Hypothalamus (tissue), 51 donors: ENCODE results near the gene NR2C2.

Experiments
- DNase-seq, 51 donors: peaks; one replicate each; lab custom pipeline; 2025; lab: John Stamatoyannopoulos, UW

The NR2C2 gene

DNA sequence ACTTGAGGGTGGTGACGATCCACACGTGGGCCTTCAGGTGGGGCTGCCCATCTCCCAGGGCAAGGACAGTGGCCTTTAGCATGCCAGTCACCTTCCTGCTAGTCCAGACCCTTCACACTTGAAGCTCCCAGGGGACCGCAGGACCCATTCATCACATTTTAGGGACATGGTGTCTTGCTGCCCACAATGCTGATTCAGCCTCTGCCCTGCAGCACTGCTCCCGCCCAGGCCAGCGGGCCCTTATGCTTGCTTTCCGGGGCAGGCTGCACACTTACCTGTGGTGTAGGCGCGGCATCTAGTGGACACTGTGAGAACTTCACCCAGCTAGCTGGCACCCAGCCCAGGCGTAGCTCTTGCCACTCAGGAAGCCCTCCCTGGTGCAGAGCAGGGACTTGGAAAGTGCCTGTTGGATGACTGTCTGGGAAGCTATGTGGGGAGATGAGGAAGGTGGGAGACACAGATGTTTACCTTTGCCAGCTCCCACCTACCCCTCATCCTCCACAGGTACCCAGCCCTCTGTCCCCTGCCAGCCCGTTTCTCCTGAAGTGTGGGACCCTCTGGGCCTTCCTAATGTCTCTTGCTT, 26.3 kb upstream of the NR2C2 start:
- peak; percentile 4 to 91 (median 71) for DNase-seq

DNA sequence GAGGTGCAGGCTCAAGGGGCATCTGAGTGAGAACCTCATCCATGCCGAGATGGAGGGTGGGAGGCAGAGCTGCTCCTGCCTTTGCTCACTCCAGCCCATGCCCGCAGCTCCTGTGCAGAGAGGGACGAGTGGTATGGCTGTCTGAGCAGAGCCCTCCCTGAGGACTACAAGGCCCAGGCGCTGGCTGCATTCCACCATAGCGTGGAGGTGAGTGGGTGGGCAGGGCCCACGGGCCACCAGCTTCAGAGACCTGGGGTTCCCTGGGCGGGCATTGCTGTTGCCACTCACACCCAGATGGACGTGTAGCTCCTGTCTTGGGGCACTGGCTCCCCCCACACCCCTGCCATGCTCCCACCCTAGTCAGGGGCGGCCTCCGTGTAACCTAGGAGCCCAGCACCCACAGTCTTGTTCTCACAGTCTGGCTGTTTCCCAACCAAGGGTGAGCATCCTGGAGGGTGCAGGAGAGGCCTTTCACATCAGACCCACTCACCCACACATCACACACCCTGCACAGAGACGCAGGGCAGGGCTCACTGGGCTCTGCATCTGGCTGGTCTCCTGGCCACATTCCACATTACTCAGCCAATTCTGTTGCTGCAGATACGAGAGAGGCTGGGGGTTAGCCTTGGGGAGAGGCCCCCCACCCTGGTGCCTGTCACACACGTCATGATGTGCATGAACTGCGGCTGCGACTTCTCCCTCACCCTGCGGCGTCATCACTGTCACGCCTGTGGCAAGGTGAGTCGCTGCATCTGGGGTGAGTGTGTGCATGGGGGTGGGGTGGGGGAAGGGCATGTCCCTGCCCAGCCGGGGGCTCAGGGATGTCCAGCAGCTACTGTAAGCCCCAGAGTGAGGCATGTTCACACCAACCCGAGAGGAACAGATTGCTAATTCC, 25.3 kb upstream of the NR2C2 start:
- DNase-seq = no peak

DNA sequence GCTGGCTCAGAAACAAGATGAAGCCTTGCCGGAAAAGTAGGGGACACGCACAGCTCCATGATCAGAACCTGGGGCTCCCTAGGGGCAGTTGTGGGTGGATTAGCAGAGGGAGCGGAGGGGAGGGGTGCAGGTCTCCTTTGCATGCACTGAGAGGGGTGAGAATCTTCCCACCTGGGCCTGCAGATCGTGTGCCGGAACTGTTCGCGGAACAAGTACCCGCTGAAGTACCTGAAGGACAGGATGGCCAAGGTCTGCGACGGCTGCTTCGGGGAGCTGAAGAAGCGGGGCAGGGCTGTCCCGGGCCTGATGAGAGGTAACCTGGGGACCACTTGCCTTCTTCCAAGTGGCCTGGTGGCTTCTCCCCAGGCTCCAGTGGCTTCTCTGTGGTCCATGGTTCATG, 24.5 kb upstream of the NR2C2 start:
- DNase-seq = no peak

DNA sequence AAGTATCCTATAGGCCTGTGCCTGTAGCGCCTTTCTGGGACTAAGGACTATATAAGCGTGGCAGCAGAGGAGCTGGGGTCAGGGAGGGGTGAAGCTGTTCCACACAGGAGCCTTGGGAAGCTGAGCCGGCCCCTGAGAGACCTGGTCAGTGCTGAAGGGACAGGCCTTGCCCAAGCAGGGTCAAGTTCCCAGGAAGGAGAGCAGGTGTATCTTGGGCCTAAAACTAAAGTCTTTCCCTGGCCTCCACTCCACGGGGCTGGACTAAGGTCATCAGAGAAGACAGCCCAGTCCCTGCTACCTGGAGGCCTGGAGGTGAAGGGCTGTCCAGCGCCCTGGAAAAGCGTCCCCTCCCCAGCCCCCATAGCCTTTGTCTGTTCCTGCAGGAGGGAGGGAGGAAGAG, 23.9 kb upstream of the NR2C2 start:
- DNase-seq = no peak

DNA sequence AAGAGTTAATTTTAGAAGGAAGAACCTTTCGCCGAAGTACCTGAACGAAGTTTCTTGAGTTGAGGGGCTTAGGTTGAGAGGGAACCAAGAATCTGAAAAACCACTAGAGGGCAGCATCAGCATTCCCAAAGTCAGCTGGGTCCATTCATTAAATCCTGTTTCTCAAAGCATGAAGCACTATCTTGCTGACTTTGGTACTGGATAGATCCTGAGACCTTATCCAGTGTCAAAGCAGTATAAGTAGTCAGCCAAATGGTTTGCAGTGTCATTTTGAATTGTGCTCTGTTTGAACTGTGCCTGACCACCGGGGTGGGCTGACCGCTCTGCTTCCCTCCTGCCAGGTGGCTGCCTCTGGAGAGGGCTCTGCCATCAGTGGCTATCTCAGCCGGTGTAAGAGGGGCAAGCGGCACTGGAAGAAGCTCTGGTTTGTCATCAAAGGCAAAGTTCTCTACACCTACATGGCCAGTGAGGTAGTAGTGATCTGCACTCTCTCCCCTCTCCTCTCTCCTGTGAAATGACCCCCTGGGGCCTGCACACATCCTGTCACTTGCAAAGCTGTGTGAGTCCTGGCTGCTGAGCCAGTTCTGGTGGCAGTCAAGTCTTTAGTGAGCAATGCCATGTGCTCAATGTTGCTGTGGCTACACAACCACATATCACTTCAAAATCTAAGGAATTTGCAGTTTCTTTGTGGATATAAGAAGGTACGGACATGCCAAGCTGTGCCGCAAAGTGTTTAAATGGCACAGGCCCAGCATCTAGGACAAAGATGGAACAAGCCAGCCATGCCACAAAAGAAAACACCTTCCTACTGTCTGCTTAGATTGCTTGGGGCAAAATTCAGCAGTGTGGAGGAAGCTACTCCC, 21.4 kb upstream of the NR2C2 start:
- DNase-seq = peak in 17 of 51 donors; percentile 3 to 61 (median 11)

DNA sequence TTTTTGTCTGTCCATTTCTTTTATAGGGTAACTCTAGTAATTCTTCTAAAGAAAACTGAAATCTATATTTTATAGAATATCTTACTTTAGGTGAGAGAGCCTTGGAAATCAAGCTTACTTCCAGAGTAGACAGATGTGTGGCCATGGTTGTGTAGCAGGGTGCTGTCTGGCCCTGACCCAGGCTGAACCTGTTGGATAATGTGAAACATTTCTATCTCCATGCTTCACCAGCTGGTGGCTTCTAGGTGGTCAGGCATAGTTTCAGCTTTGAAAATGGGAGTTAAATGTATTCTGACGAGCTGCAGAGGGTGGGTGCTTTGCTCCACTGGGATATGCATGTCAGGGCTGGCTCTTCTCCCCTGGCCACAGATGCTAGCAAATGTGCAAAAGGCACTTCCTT, 20.8 kb upstream of the NR2C2 start:
- DNase-seq = no peak

DNA sequence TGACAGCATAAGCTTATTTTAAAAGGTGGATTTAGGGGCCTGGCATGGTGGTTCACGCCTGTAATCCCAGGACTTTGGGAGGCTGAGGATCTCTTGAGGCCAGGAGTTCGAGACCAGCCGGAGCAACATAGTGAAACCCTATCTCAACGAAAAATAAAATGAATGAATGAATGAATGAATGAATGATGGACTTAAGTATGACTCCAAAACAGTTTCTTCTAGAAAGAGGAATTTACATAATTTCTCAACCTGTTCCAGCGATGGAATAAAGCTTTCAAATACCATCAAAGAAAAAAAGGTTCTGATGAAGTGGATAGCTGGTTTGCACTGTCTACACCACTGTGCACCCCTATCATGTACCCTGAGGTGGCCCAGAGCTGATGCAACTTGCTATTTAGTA, 20.1 kb upstream of the NR2C2 start:
- DNase-seq = no peak

DNA sequence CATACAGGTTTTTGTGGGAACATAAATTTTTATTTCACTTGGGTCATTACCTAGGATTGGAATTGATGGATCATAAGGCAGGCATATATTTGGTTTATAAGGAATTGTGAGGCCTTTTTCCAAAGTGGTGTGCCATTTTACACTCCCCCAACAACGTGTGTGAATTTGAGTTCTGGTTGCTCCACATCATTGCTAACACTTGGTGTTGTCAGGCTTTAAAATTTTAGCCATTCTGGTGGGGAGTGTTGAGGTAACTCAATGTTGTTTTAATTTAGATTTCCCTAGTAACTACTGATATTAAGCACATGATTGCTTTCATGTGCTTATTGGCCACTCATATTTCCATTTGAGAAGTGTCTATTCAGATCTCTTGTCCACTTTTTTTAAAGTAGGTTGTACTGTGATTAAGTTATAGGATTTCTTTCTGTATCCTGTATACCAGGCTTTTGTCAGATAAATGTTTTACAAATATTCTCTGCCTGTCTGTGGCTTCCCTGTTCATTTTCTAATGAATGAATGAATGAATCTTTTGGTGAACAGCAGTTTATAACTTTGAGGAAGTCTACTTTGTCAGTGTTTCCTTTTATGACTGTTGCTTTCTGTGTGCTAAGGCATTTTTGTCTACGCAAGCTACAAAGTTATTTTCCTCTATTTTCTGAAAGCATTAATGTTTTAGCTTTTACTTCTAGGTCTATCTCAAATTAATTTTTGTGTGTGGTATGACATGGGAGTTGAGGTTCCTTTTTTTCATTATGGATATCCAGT, 17.9 kb upstream of the NR2C2 start:
- no peak for DNase-seq

DNA sequence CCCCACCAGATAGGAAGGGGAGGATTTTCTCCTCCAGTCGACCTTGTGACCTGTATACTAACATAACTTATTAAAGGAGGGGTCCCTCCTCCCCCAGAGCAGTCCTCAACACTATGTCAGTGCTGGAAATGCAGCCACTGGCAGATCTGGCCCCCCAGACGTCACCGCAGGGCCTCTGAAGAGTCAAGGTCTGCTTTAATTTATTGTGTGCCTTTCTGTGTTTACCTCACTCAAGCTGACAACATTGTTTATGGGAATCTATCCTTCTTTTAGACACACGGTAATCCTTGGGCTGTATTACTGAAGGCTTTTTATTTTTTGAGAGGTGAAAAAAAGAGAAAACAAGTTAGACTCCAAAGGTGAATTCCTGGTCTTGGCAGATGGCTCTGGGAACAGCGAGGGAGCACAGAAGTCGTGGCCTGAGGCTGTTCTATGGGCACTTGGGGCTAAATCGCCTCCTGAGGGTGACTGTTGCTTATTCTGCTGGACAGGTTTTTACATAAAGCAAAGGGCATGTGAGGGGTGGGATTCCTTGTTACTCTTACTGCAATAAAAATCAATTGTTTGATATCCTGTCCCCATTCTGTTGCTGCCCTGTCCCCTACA, 13.5 kb upstream of the NR2C2 start:
- DNase-seq = no peak

DNA sequence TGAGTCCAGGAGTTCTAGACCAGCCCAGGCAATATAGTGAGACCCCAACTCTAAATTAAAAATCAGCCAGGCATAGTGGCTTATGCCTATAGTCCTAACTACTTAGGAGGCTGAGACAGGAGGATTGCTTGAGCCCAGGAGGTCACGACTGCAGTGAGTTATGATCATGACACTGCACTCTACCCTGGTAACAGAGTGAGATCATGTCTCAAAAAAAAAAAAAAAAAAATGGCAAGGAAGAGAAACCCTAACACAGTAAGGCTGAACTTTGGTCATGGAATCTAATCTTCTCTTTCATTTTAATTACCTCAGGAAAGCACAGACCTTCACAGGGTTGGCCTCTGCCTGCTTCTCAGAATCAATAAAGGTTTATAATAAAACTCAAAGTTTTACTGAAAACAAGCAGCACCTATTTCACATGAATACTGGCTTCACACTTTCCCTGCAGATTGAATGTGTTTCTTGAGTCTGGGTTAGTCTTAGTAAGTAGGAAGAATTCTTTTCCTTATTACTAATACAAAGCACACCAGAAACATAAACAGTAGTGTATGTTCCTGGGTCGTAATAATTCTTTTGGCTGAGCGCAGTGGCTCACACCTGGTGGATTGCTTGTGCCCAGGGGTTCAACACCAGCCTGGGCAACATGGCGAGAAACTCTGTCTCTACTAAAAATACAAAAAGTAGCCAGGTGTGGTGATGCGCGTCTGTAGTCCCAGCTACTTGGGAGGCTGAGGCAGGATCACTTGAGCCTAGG, 11.6 kb upstream of the NR2C2 start:
- DNase-seq = no peak

DNA sequence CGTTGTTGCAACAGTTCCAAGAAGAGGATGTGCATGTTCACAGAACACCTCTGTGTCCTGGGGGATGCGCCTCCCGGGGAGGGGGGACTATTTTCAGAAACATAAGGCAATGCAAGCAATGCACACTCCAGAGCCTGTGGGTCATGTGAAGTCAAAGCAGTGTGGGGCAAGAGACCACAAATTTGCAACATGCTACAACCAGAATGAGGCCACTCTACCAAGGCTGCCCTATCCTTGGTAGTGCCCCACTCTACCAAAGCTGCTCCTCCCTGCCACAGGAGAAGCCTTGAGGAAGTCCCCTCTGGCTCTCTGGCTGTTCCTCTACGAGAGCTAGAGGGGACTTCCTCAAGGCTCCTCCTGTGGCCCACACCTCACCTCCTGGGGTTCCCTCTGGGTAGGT, 8.4 kb upstream of the NR2C2 start:
- DNase-seq = no peak

DNA sequence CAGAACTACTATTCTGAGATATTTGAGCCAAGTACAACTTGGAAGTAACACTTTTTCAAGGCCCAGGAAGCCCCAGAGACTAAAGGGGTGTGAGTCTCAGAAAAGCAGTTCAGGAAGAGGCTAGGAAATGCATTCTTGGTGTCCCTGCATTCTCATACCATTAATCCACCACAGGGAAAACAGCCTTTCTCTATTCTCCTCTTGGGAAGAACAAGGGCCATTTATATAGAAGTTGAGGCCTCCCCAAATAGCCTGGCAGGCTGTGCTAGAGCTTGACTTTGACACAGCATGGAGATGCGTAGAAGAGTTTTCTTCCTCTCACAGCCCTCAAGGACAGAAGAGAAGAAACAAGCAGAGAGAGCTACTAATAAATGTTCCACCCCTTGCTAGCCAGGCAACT, 5.5 kb upstream of the NR2C2 start:
- no peak for DNase-seq

DNA sequence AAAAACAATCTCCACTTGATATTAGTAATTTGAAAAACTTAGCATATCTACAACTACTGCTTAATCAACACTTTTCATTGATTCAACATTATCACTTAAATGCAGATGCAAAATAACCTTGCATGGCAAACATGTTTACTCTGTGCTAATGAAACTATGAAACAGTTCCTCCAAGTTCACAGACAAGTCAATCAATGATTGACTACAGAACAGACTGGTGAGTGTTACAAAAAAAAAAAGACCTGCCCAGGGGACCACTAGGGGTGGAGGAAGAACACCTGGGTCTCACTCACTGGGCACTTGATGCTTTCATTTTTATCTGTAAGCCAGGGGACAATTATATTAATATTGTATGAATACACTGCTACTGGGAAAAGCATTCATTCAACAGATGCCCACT, 4.3 kb upstream of the NR2C2 start:
- no peak for DNase-seq

DNA sequence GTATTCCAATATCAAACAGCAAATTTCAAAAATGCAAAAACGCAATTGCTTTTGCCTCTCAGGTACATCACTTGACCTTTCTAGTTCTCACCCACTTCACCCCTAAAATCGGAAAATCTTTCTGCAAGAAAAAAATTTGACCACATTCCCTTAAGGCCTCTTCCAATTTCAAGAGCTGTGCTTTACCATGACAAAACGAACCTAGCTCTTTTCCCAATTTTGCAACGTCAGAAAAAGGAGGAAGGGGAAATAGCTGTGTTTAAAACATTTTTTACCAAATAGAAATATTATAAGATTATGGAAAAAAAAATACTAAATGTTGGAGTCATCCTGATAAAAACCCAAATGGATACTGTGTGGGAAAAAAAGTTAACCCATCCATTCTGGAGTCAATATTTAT, 1.1 kb upstream of the NR2C2 start:
- DNase-seq = no peak

DNA sequence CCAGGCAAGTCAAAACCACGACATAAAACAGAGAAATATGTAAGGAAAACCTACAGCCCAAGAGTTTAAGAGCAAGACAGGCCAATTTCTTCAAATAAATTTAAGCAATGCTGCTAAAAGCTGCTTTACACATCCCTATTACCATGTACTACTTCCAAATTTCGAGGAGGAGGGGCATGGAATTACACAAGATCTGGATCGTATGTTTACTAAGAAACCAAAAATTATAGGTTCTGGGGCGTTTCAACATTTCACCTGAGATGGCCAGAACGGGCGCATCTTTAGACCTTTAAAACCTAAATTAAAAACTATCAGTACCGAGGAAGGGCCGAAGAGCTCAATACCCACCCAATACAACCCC, 664 bp upstream of the NR2C2 start:
- no peak for DNase-seq

DNA sequence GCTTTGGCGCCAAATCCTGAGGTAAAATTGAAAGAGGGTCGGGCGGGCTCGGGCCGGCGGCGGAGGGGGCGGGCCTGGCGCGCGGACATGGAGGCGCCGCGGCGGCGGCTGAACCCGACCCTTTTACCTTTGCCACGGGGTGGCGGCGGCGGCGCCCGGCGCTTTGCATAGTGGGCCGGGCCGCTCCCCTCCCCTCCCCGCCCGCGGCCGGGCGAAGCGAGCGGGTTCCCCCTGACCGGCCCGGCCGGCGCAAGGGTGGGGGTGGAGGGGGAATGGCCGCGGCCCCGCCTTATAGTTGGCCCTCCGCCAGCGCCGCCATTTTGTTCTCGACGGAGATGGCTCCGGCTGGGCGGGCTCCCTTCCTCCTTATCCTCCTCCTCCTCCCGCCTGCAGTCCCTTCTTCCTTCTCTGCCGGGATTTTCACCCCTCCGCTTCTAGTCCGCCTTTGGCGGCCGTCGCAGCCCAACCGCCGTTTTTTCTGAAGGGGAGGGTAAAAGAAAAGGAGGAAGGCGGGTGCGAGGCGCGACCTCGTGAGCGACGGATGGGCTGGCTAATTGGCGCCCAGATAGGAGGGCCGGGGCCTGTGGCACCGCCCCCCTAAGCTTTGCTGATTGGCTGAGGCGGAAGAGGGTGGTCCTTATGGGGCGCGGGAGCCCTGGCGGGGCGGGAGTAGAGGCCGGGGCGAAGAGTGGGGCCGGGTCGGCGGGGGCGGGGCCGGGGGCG, 664 bp downstream of the NR2C2 start:
- peak; percentile 81 to 99 (median 97) for DNase-seq

DNA sequence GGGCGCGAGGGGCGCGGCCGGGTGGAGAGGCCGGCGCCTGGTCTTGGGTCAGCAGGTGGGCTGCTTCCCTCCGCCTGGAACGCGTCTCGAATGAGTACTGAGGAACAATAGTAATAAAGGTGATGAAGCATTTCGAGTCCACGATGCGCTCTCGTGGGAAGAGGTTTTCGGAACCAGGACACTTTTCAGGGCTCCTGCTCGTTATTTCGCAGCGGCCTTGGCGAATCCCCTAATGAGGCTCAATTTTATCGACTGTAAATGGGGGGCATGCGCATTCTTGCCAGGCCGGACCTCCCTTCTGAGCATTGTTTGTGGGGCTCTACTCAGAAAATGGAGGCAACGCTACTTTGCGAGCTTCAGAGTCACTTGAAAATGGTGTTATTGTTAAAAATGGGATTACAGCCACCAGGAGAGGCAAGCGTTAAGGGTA, 1.2 kb downstream of the NR2C2 start:
- DNase-seq = no peak

DNA sequence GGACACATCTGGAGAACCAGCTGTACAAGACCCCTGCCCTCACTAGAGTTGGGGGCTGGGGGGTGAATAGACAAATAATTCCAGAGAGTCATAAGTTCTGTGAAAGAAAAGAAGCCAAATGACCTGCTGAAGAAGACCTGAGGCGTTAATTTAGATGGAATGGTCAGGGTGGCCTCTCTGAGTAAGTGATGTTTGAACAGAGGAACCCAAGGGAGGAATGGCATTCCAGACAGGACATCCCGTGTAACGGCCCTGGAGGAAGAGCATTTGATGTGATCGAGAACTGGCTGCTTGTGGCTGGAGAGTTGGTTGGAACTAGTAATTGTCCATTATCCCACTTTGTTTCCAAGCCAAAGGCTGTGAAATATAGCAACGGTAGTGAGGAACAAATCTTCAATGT, 1.7 kb downstream of the NR2C2 start:
- peak in 1 of 51 donors; percentile 11 for DNase-seq

DNA sequence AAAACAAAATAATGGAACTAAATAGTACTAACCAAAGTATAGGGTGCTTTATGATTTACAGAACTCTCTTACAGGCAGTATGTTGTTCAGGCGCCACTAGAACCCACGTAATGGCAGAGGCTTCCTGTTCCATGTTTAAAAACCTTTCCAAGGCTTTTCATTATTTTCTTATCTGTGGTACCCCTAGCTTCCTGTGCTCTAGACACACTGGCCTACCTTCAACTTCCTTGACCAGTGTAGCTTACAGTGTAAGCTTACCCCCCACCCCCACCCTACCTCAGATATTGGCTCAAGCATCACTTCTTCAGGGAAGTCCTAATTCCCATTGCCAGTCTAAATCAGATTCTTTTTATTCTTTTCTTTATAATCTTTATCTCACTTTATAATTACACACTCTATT, 2.9 kb downstream of the NR2C2 start:
- DNase-seq = no peak
